ENCODE results near the gene SCN5A. TPM values are rescaled to one million over a fixed set of nuclear protein-coding genes. Genes with fewer than 3 reads are reported as not detected.

The SCN5A gene
- total RNA-seq, 2 donors from 2014 or later: 0.05 TPM; not detected in 1

DNA sequence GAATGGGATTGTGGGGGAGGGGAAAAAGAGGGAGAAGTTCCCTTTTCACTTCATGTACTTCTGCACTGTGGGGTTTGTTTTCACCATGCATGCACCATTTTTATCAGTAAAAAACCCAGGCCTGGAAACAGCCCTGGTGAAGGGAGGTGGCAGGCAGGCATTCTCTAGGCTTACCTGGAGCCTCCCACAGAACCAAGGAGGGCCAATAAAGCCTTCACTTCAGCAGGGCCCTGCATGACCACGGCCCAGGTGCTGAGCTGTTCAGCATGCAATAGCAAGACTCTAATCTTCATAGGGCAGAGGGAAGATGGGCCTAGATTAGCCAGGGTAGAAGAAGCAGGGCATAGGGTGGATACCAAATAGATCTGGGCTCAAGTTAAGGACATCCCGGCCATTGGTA lies 49.6 kb downstream of the SCN5A start:
- Mint-ChIP-seq H3K36me3 (ENCODE audit: low read depth) (peaks cover 6% of the 10 kb centered on the region), H3K27ac (no peak overlapping the region), H3K27me3 (peaks cover 34% of the 10 kb centered on the region), H3K4me1 (peaks cover 2% of the 10 kb centered on the region), H3K4me3 (no peak overlapping the region)
- DNase-seq (no peak), ATAC-seq (no peak)
- H3K9me3 ChIP-seq (ENCODE audit: control insufficient read depth, low read length, poor library complexity, severe bottlenecking): no peaks in the 10 kb centered on the region

DNA sequence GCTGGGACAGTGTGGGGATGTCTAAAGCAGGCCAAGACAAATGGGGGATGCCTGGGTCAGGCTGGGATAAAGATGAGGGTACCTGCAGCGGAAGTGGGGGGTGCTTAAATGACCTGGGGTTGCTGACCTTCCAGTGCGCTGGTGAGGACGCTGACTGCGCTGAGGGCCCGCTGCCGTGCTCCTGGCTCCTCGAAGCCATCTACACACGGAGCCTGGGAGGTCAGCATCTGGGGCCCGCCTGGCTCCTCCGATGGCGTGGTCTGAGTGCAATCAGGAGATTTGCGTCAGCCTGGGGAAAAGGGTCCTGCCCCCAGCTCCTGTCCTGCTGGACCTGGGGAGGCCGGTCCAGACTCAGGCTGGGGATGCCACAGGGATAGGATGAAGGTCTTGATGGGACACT lies 50.7 kb downstream of the SCN5A start:
- peaks cover 40% of the 10 kb centered on the region for H3K27me3 Mint-ChIP-seq

DNA sequence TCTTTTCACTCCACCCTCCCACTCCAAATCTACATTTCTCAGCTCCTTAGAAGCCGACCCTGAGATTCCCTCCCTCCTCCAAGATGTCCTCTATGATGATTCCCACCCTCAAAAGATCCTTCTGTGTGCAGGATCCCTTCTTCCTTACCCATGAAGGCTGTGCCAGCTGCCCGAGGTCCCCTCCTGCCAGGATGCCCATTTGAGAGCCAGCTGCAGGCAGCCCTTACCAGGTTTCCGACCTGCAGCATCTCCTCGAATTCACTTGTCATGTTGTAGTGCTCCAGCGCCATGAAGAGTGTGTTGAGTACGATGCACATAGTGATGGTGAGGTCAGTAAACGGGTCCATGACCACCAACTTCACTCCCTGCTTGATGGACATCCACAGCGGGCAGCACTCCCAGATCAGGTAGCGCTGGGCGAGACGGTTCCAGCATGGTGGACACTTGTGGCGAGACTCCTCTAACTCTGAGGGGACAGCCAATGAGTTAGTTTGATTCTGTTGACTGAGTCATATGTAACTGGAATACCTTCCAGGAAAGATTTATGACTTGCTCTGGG lies 51.9 kb downstream of the SCN5A start:
- DNase-seq: no peak
- H3K9me3 ChIP-seq (ENCODE audit: control insufficient read depth, low read length, poor library complexity, severe bottlenecking): no peaks in the 10 kb centered on the region
- Mint-ChIP-seq H3K27me3 (peaks cover 44% of the 10 kb centered on the region), H3K4me1 (no peaks in the 10 kb centered on the region), H3K27ac (peak overlapping the region; percentile 5), H3K36me3 (ENCODE audit: low read depth) (peaks cover 6% of the 10 kb centered on the region), H3K4me3 (no peak overlapping the region)
- ATAC-seq: no peak

More for the DNA sequence above, 50.7 kb downstream of the SCN5A start:
- H3K4me3 Mint-ChIP-seq: no peak overlapping the region
- no peak for DNase-seq
- H3K27ac Mint-ChIP-seq: no peak overlapping the region
- ATAC-seq: no peak
- H3K4me1 Mint-ChIP-seq: peaks cover 2% of the 10 kb centered on the region
- no peaks in the 10 kb centered on the region for H3K9me3 ChIP-seq (ENCODE audit: control insufficient read depth, low read length, poor library complexity, severe bottlenecking)
- H3K36me3 Mint-ChIP-seq (ENCODE audit: low read depth): peaks cover 6% of the 10 kb centered on the region

DNA sequence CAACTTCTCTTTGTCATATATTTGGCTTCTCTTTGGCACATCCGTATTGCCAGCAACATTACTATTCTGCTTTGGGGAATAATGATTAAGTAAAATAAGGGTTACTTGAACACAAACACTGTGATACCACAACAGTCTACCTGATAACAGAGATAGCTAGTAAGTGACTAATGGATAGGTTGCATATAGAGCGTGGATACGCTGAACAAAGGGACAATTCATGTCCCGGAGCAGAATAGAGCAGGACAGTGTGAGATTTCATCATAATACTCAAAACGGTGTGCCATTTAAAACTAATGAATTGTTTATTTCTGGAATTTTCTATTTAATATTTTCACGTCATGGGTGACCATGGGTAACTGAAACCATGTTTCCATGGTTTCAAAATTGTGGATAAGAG lies 54.1 kb downstream of the SCN5A start:
- no peak overlapping the region for H3K27ac Mint-ChIP-seq
- H3K4me3 Mint-ChIP-seq: no peak overlapping the region
- no peak for DNase-seq
- H3K4me1 Mint-ChIP-seq: no peaks in the 10 kb centered on the region
- peaks cover 8% of the 10 kb centered on the region for H3K36me3 Mint-ChIP-seq (ENCODE audit: low read depth)
- peaks cover 52% of the 10 kb centered on the region for H3K27me3 Mint-ChIP-seq
- ATAC-seq: no peak
- no peaks in the 10 kb centered on the region for H3K9me3 ChIP-seq (ENCODE audit: control insufficient read depth, low read length, poor library complexity, severe bottlenecking)

DNA sequence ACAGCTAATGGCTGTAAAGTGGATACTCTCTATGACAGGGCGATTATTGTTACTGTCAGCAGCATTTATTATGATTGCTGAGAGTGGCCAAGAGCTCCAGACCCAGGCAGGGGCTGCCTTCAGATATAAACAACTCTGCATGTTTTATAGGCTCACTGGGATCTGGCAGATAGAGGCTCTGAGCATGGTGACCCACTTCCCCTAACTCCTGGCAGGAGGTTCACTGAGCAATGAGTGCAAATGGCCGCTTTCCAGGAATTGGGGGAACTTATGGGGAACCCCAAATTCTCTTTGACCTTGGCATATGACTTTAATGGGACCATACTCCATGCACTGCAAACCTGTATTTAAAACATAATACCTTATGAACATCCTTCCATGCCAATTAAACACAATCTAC lies 59.0 kb downstream of the SCN5A start:
- peaks cover 2% of the 10 kb centered on the region for H3K36me3 Mint-ChIP-seq (ENCODE audit: low read depth)
- no peak overlapping the region for H3K27ac Mint-ChIP-seq
- H3K4me3 Mint-ChIP-seq: no peak overlapping the region
- peaks cover 43% of the 10 kb centered on the region for H3K27me3 Mint-ChIP-seq
- no peaks in the 10 kb centered on the region for H3K9me3 ChIP-seq (ENCODE audit: control insufficient read depth, low read length, poor library complexity, severe bottlenecking)
- no peaks in the 10 kb centered on the region for H3K4me1 Mint-ChIP-seq
- ATAC-seq (no peak), DNase-seq (no peak)

DNA sequence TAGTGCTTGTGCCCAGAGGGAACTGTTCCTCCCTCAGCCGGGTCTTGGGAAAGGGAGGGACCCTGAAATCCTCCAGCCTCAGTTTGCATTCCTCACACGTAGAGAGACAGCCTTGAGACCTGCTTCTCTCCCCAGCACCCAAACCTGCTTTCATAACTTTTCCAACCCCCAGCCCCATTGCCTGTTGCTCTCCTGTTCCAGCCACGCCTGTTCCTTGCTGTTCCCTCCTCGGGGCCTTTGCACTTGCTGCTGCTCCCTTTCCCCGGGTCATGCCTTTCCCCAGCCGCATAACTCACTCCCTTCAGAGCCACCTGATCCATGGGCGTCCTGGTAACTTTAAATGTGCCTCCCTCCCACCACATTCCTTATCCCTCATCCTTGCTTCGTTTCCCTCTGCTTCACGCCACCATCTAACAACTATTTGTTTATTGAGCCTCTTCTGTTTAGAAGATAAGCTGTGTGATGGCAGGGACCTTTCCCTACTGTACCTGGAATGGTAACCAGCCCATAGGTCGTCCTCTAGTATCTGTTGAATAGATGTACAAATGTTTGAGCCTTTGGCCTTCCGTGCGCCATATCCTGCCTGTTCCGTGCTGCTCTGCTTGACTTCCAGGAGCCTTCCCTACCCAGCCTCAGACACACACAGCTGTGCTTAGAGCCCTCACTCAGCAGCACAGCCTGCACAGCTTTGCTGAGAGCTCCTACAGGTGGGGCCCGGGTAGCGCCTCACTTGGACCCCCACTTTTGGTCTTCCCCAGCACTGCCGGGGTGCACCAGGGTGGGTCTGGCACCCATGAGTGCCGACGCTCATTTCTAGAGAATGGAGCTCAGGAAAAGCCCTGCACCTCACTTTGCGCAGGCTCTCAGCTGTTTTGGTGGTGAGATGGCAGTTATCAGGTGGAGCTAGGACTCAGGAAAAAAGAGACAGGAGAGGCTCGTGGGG lies 60.2 kb downstream of the SCN5A start:
- H3K4me3 Mint-ChIP-seq: no peak overlapping the region
- ATAC-seq (no peak), DNase-seq (no peak)
- H3K27me3 Mint-ChIP-seq: peaks cover 33% of the 10 kb centered on the region
- H3K4me1 Mint-ChIP-seq: no peaks in the 10 kb centered on the region
- H3K9me3 ChIP-seq (ENCODE audit: control insufficient read depth, low read length, poor library complexity, severe bottlenecking): no peaks in the 10 kb centered on the region
- peaks cover 2% of the 10 kb centered on the region for H3K36me3 Mint-ChIP-seq (ENCODE audit: low read depth)
- H3K27ac Mint-ChIP-seq: no peak overlapping the region

DNA sequence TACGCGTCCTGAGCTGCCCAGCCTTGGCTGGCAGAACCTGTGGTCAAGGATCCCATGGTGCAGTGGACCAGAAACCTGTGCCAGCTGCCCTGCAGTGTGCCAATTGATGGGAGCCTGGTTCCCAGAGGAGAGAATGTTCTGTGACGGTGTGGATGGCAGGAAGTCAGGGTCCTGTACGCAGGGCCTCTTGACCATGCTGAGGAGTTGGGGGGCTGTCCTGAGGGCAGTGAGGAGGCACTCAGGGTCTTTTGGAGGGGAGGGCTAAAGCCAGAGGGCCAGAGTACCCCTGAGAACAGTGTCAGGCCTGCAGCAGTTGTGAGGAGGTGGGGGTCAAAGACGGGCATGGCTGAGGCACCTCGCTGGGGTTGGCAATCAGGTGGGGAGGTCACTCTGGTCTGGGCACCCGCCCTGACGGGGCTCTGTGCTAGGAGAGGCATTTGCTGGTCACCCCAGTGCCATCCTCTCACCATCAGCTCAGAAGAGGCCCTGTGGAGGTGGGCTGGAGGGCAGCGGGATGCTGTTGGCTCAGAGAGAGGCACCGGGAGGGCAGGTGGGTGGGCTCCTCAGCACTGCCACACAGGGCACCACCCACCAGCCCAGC lies 61.0 kb downstream of the SCN5A start:
- no peak overlapping the region for H3K4me3 Mint-ChIP-seq
- ATAC-seq (no peak), DNase-seq (no peak)
- H3K9me3 ChIP-seq (ENCODE audit: control insufficient read depth, low read length, poor library complexity, severe bottlenecking): no peaks in the 10 kb centered on the region
- no peaks in the 10 kb centered on the region for H3K4me1 Mint-ChIP-seq
- H3K27ac Mint-ChIP-seq: no peak overlapping the region
- peaks cover 26% of the 10 kb centered on the region for H3K27me3 Mint-ChIP-seq
- peaks cover 2% of the 10 kb centered on the region for H3K36me3 Mint-ChIP-seq (ENCODE audit: low read depth)

DNA sequence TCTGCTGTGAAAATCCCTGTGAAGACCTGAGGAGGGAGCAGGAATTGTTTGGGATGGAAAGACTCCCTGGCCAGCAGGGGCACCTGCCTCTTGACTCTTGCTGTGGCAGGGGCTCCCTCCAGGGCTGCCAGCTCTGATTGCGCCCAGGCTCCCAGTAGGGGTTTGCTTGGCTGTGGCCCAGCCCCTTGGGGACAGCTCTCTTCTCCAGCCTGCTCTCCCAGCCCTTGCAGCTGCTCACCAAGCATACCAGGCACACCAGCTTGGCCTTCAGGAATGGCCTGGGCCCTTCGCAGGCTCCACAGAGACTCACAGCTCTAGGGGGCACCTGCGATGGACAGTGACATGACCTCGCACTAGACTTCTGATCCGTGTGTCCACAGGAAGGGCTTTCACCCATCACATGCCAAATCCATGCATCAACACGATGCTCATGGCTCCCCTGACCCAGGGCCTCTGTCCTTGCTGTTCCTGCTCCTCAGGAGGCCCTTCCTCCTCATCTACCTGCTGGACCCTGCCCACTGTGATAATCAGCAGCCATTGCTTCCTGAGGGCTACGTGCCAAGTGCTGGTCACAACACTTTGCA lies 61.8 kb downstream of the SCN5A start:
- Mint-ChIP-seq H3K27me3 (peaks cover 25% of the 10 kb centered on the region), H3K4me3 (no peak overlapping the region), H3K36me3 (ENCODE audit: low read depth) (peaks cover 2% of the 10 kb centered on the region), H3K4me1 (no peaks in the 10 kb centered on the region), H3K27ac (no peak overlapping the region)
- ATAC-seq (no peak), DNase-seq (no peak)
- H3K9me3 ChIP-seq (ENCODE audit: control insufficient read depth, low read length, poor library complexity, severe bottlenecking): no peaks in the 10 kb centered on the region

DNA sequence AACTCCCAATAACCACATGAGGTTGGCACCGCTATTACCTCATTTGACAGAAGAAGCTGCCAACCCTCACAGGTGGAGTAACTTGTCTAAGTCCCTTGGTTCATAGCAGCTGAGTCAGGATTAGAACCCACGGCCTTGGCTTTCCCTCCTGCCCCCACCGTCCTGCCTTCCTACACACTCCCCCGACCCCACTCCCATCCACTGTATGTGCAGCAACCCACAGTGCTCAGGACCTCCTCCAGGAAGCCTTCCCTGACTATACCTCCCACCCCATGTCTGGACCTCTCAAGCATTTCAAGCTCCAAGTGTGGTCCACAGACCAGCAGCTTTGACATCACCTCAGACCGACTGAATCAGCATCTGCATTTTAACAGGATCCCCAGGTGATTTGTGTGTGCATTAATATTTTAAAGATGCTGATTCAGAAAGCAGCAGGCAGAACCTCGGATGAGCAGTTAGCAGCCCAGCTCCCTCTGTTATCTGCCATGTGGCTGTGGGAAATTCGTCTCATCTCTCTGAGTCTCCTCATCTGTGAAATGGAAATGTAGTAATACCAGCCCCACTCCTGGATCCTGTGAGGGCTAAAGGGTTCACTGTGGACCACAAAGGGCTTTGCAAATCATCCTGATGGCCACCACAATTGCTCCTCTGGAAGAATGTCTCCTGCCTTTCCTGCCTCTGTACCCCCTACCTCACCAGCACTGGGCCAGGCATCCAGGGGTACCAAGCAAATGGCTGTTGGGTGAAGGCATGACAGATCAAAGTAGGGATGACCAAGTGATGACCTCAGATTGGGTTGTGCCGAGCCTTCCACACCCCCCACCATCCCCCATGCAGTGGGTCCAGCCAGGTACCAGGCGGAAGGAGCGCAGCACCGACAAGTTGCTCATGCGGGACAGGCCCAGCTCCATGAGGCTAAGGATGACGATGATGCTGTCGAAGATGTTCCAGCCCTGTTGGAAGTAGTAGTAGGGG lies 62.7 kb downstream of the SCN5A start:
- H3K4me3 Mint-ChIP-seq: no peak overlapping the region
- ATAC-seq (no peak), DNase-seq (no peak)
- no peaks in the 10 kb centered on the region for H3K9me3 ChIP-seq (ENCODE audit: control insufficient read depth, low read length, poor library complexity, severe bottlenecking)
- H3K27me3 Mint-ChIP-seq: peaks cover 25% of the 10 kb centered on the region
- no peak overlapping the region for H3K27ac Mint-ChIP-seq
- no peaks in the 10 kb centered on the region for H3K36me3 Mint-ChIP-seq (ENCODE audit: low read depth)
- no peaks in the 10 kb centered on the region for H3K4me1 Mint-ChIP-seq

DNA sequence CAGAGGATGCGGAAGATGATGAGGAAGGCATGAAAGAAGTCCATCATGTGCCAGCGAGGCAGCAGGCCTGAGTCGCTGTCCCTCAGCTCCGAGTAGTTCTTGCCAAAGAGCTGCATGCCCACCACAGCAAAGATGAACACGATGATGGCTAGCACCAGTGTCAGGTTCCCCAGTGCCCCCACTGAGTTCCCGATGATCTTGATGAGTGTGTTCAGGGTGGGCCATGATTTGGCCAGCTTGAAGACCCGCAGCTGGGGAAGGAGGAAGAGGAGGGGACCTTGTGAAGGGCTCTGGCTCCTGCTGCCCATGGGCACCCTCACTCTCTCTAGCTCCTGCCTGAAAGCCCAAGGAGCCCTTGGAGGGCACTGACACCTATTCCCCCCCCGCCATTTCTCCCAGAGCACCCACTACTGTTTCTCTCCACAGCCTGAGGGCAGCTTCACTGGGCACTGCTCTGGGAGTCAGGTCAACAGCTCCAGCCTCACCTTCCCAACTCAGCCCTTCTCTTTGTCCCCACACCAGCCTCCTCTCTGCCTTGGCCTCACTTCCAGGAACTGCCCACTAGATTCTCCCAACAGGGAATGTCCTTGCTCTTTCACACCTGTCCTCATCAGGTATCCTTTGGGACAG lies 63.6 kb downstream of the SCN5A start:
- ATAC-seq: no peak
- H3K27me3 Mint-ChIP-seq: peaks cover 22% of the 10 kb centered on the region
- H3K4me3 Mint-ChIP-seq: no peak overlapping the region
- no peaks in the 10 kb centered on the region for H3K4me1 Mint-ChIP-seq
- H3K9me3 ChIP-seq (ENCODE audit: control insufficient read depth, low read length, poor library complexity, severe bottlenecking): no peaks in the 10 kb centered on the region
- DNase-seq: no peak
- H3K27ac Mint-ChIP-seq: no peak overlapping the region
- H3K36me3 Mint-ChIP-seq (ENCODE audit: low read depth): no peaks in the 10 kb centered on the region

DNA sequence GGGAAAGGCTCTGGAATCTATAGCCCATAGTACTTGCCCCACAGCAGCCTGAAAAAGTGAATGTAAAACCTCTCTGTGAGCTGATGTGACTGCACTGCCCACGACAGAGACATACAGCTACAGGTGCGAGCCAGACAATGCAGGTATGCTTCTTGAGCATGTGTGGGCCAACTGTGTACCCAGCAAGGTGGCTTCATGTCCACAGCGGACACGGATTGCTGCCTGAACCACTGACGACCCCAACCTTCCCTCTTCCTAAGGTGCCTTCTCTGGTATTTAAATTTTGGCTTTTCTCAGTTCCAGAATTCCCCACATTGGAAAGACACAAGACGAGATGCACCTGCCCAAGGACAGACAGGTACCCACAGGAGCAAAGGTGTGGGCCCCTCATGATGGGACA lies 65.8 kb downstream of the SCN5A start:
- Mint-ChIP-seq H3K4me1 (no peaks in the 10 kb centered on the region), H3K27me3 (peaks cover 9% of the 10 kb centered on the region), H3K4me3 (no peak overlapping the region), H3K36me3 (ENCODE audit: low read depth) (no peaks in the 10 kb centered on the region), H3K27ac (no peak overlapping the region)
- ATAC-seq (no peak), DNase-seq (no peak)
- no peaks in the 10 kb centered on the region for H3K9me3 ChIP-seq (ENCODE audit: control insufficient read depth, low read length, poor library complexity, severe bottlenecking)

DNA sequence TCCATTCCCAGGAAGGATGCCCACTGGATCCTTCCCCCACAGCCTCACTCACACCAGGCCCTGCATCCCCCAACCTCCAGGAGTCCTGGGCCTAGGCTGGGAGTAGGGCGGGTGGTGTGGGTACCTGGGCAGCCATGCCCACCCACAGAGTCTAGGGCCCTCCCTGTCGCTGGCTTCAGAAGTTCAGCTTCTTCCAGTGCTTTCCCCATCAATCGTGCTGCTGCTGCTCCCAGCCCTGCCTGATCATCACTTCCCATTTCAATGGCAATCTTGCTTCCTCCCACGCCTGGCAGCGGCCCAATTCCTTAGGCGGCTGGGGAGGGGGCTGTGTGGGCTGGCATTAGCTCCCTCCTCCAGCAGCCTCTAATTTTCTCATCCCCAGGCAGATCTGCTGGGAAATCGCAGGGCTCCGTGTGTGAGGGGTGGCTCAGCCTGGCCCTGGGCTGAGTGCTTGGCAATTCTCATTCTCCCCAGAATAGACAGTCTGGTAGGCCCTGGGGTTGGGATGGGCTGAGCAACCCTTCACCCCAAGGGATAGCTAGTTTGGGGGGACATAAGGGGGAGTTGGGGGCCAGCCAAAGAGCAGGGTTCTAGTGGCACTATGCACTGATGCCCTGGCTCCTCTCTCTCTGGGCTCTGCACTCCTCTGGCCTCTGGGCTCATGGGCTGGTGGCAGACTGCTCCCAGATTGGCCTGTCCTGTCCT lies 66.4 kb downstream of the SCN5A start:
- ATAC-seq: no peak
- H3K9me3 ChIP-seq (ENCODE audit: control insufficient read depth, low read length, poor library complexity, severe bottlenecking): no peaks in the 10 kb centered on the region

More for the DNA sequence above, 66.4 kb downstream of the SCN5A start:
- no peak for DNase-seq
- no peaks in the 10 kb centered on the region for H3K36me3 Mint-ChIP-seq (ENCODE audit: low read depth)
- H3K4me1 Mint-ChIP-seq: no peaks in the 10 kb centered on the region
- H3K27me3 Mint-ChIP-seq: peaks cover 5% of the 10 kb centered on the region
- no peak overlapping the region for H3K27ac Mint-ChIP-seq
- H3K4me3 Mint-ChIP-seq: no peak overlapping the region
